Left lung (tissue), 10 donors: ENCODE data around the gene UGT2A3. TPM values are rescaled to one million over a fixed set of nuclear protein-coding genes. Genes with fewer than 3 reads are reported as not detected.

ENCODE experiments used
- ATAC-seq: fragments of 200-7000 bp; cut with Tn5 transposase; one replicate; pipeline ENCODE4 v1.9.1; 2020; ENCODE audit warnings: moderate library complexity
- DNase-seq, 4 donors: peaks; one replicate each; pipeline ENCODE4 v3.0.0-alpha.2; 2013 to 2020
- H3K27ac ChIP-seq, 2 donors: fragments of 200-600 bp; sonication (generic) in 1 of 2; one replicate each; pipeline versions ENCODE4 v1.5.0 to v1.8.0; 2020 to 2021
- H3K27me3 ChIP-seq, 2 donors: fragments of 200-600 bp; sonication (generic) in 1 of 2; one replicate each; pipeline versions ENCODE4 v1.5.0 to v1.8.0; 2020 to 2021
- H3K36me3 ChIP-seq, 2 donors: fragments of 200-600 bp; sonication (generic) in 1 of 2; one replicate each; pipeline versions ENCODE4 v1.5.0 to v1.8.0; 2020 to 2021
- H3K4me1 ChIP-seq, 2 donors: fragments of 200-600 bp; one replicate each; pipeline ENCODE4 v1.8.0; 2021
- H3K4me3 ChIP-seq, 2 donors: fragments of 200-600 bp; sonication (generic) in 1 of 2; one replicate each; pipeline versions ENCODE4 v1.5.0 to v1.8.0; 2020 to 2021; ENCODE audit warnings: mild to moderate bottlenecking in 1 of 2
- H3K9me3 ChIP-seq, 2 donors: fragments of 200-600 bp; sonication (generic) in 1 of 2; one replicate each; pipeline versions ENCODE4 v1.5.0 to v1.8.0; 2020 to 2021
- CTCF ChIP-seq, 2 donors: fragments of 200-600 bp; sonication (generic) in 1 of 2; IDR thresholded peaks; one replicate each; pipeline versions ENCODE4 v1.5.0 to v1.8.0; 2021; ENCODE audit warnings: antibody characterized with exemption in 2 of 2
- intact Hi-C, 2 donors: fragments of 100-400 bp; cut with DNase I; formaldehyde crosslinking; loops; one replicate each; pipeline versions ENCODE4 v1.11.2 to v1.14.2; 2022
- polyA plus RNA-seq, 6 donors: library from polyadenylated mRNA; unstranded; fragments of 120-200 nt; gene quantifications; one replicate each; pipeline ENCODE4 v1.2.1, GENCODE V29; 2013; ENCODE audit not compliant: insufficient read length in 6 of 6
- total RNA-seq, 2 donors: library from RNA; stranded (reverse); fragmentation: NEBNext Ultra II Directional; extraction: Animal tissue kit (Norgen Biotek cat#: 25700); gene quantifications; one replicate each; pipeline ENCODE4 v1.2.1, GENCODE V29; 2021
- donor health status: DM: no; HTN: yes; CAD: no.
- donor health status: DM: no; HTN: no; CAD: no.

Gene UGT2A3
- total and polyA plus RNA-seq, 8 donors, result 1.5 to 23.3 (median 5.2) TPM; not detected in 2

GRCh38 chr4:68906780-68907137, 44.8 kb downstream of the UGT2A3 start:
- no peak for ATAC-seq
- intact Hi-C loops, result no loop called here
- no peaks in the 10 kb centered on the region for H3K9me3 ChIP-seq
- peaks cover 0 to 4% of the 10 kb centered on the region in 2 donors for H3K4me1 ChIP-seq
- no peaks in the 10 kb centered on the region for H3K36me3 ChIP-seq
- peak in 1 of 4 donors; percentile 53 for DNase-seq
- peak overlapping the region in 1 of 2 donors; percentile 43 for H3K27ac ChIP-seq
- no peaks in the 10 kb centered on the region for H3K27me3 ChIP-seq
- no peak for TF ChIP-seq CTCF (IDR thresholded peaks at IDR 0.05)
- no peak overlapping the region for H3K4me3 ChIP-seq

DNA sequence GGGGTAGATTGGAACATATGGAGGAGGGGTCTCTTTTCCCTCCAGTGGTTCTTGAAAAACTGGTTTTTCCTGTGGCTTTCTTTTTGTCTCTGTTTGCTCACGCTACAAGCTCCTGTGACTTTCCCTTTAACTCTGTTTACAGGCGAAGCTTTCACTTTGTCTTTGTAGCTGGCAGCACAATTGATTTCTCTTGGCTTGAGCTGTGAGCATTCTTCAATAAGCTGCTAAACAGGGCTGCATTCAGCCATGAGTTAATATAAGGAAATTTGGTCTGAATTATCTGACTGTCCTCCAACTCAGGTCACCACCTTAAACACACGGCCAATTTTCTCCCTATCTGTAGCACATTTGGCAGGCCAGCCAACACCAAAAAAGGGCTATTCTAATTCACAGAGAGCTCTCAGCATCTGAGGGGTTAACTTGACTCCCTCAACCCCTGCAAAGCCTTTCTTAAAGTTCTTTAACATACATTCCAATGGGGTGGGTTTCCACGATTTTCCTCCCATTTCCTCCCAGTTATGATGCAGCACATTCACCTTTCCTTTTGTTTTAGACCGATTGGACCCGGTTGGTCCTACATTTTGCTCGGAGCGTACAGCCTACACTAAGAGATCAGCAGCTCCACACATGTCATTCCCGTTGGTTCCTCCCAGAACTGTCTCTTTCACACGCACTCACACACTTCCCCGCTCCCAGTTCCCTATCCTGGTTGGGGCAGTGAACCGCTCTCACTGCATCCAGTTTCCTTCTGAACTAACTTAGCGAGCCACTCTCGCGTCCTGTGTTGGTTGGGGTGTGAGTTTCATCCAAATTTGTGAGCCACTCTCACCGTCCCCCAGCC, 45.4 kb downstream of the UGT2A3 start:
- H3K9me3 ChIP-seq, result no peaks in the 10 kb centered on the region
- TF ChIP-seq CTCF (IDR thresholded peaks at IDR 0.05), result no peak
- no peaks in the 10 kb centered on the region for H3K27me3 ChIP-seq
- DNase-seq (peak in 2 of 4 donors; percentile 37 to 79), ATAC-seq (peak; percentile 72)
- no peaks in the 10 kb centered on the region for H3K36me3 ChIP-seq
- H3K4me1 ChIP-seq, result peaks cover 0 to 4% of the 10 kb centered on the region in 2 donors
- peak overlapping the region in 1 of 2 donors; percentile 13 for H3K4me3 ChIP-seq
- peak overlapping the region in 1 of 2 donors; percentile 43 for H3K27ac ChIP-seq
- intact Hi-C loops, result no loop called here

DNA sequence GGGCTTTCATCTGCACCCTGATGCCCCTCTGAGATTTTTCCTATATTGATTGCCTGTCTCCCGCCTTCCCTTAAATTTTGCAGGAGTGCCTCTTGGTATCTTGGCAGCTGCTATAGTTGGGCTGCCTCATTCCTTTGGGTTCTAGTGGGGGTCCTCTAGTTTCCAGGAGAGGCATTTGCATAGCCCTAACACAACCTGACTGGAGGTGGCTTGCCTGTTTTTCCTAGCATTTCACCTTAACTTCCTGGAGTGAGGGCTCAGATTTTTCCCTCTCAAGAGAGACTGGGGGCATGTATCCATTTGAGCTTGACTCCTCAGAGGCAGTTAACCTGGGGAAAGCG, 46.0 kb downstream of the UGT2A3 start:
- Histone ChIP-seq H3K4me3 (peak overlapping the region in 1 of 2 donors; percentile 13), H3K4me1 (peaks cover 0 to 4% of the 10 kb centered on the region in 2 donors), H3K27me3 (no peaks in the 10 kb centered on the region), H3K27ac (peak overlapping the region in 1 of 2 donors; percentile 43), H3K9me3 (no peaks in the 10 kb centered on the region), H3K36me3 (no peaks in the 10 kb centered on the region)
- ATAC-seq, result peak; percentile 35
- DNase-seq, result no peak
- intact Hi-C loops, result no loop called here
- no peak for TF ChIP-seq CTCF (IDR thresholded peaks at IDR 0.05)

DNA sequence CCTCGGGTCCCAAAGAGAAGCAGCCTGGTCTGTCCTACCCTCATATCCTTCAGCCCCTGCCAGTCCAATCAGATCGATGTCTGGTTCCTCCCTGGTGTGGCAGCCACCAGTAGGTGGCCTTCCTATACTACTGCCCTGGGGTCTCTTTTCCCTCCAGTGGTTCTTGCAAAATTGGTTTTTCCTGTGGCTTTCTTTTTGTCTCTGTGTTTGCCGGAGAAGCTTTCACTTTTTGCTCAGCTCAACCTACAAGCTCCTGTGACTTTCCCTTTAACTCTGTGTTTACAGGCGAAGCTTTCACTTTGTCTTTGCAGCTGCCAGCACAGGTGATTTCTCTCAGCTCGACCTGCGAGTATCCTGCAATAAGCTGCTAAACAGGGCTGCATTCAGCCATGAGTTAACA, 46.8 kb downstream of the UGT2A3 start:
- ATAC-seq (peak; percentile 55), DNase-seq (no peak)
- Histone ChIP-seq H3K9me3 (no peaks in the 10 kb centered on the region), H3K27me3 (no peaks in the 10 kb centered on the region), H3K4me3 (no peak overlapping the region), H3K4me1 (peaks cover 0 to 4% of the 10 kb centered on the region in 2 donors), H3K36me3 (no peaks in the 10 kb centered on the region), H3K27ac (peak overlapping the region in 1 of 2 donors; percentile 43)
- no peak for TF ChIP-seq CTCF (IDR thresholded peaks at IDR 0.05)
- intact Hi-C loops, result no loop called here

DNA sequence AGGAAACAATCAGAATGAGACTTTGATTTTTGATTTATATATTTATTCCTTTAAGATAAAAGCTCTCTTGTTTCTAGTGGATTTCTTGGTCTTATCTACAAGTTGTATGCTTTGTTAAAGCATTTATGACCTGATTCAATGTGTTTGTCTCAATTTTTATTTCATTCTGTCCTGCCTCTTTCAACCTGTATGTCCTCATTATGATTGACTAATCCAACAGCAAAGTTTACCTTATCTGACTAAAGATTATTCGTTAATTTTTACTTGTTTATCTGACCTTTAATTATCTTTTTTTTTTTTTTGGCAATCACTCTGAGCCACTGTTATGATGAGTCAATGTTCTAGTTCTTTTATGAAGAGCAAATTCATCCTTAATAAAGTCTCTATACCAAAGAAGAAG, 54.9 kb downstream of the UGT2A3 start:
- Histone ChIP-seq H3K36me3 (no peaks in the 10 kb centered on the region), H3K9me3 (no peaks in the 10 kb centered on the region), H3K27me3 (no peaks in the 10 kb centered on the region), H3K4me1 (no peaks in the 10 kb centered on the region), H3K4me3 (no peak overlapping the region), H3K27ac (no peak overlapping the region)
- ATAC-seq, result no peak
- DNase-seq, result no peak
- intact Hi-C loops, result no loop called here
- TF ChIP-seq CTCF (IDR thresholded peaks at IDR 0.05), result no peak
